Stimulated activated naive CD4-positive, alpha-beta T cell (primary cell): ENCODE data around the gene UNCX.
"Not testable (repeated sequence)": the region's sequence is repeated elsewhere in the genome, so short reads cannot be mapped to it uniquely, and the experiment has no call there.

Experiments
- DNase-seq, 6 experiments: peaks; one replicate each; lab custom pipeline; 2025; lab: John Stamatoyannopoulos, UW

The UNCX gene

GRCh38 chr7:1278543-1278942 is 45.9 kb downstream of the UNCX start:
- DNase-seq: no peak

GRCh38 chr7:1279041-1279440 is 46.4 kb downstream of the UNCX start:
- DNase-seq: no peak

- DNase-seq: not testable (repeated sequence)
These were observed 47.2 kb downstream of the UNCX start for GRCh38 chr7:1279895-1280294.

- DNase-seq: no peak
These were observed 48.4 kb downstream of the UNCX start for GRCh38 chr7:1281068-1281467.

- DNase-seq: no peak
These were observed 50.0 kb downstream of the UNCX start for GRCh38 chr7:1282679-1283078.

- no peak for DNase-seq
These were observed 50.7 kb downstream of the UNCX start for GRCh38 chr7:1283337-1283736.

GRCh38 chr7:1283941-1284742 is 51.5 kb downstream of the UNCX start:
- DNase-seq: no peak

GRCh38 chr7:1284743-1285458 is 52.2 kb downstream of the UNCX start:
- DNase-seq: no peak

GRCh38 chr7:1285556-1286301 is 53.1 kb downstream of the UNCX start:
- no peak for DNase-seq
